ENCODE results near the gene BCL6B. TPM values are rescaled to one million over a fixed set of nuclear protein-coding genes. Genes with fewer than 3 reads are reported as not detected.

Gene BCL6B
- total RNA-seq, 1 donor from 2014 or later: 271 TPM

DNA sequence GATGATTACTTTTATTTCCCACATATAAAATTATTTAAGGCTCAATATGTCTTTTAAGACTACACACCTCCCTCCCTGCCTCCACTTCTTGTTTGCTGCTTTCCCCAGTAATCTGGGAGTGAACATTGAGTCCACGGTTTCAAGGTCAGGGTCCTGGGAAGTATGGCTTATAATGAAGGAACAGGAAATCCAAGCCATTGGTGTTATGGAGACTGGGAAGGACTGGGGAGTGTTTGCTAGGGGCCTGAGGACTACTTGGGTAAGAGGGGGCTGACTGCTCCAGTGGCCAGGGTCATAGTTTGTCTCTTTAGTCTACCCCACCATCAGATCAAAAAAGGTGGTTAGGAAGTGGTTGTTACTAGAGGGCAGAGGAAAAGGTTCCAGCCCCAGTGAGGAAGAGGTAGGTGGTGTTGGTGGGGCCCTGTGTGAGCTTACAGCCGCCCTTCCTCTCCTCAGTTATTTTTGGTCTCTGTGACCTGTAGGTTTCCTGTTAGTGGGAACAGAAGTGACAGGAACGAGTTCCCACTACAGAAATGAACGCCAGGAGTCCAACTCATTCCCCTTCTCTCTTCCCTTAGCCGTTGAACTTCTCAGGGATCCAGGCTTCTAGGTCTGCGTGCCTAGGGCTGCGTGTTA, 12.2 kb downstream of the BCL6B start:
- Mint-ChIP-seq H3K9me3 (ENCODE audit: unreplicated experiment) (no peaks in the 10 kb centered on the region), H3K4me3 (ENCODE audit: unreplicated experiment) (peak overlapping the region; percentile 97), H3K27ac (ENCODE audit: unreplicated experiment) (peak overlapping the region; percentile 98), H3K27me3 (ENCODE audit: unreplicated experiment) (peaks cover 22% of the 10 kb centered on the region), H3K36me3 (ENCODE audit: low read depth, unreplicated experiment) (peaks cover 23% of the 10 kb centered on the region), H3K4me1 (ENCODE audit: unreplicated experiment) (peaks cover 38% of the 10 kb centered on the region)
- TF ChIP-seq, protein P1, sequence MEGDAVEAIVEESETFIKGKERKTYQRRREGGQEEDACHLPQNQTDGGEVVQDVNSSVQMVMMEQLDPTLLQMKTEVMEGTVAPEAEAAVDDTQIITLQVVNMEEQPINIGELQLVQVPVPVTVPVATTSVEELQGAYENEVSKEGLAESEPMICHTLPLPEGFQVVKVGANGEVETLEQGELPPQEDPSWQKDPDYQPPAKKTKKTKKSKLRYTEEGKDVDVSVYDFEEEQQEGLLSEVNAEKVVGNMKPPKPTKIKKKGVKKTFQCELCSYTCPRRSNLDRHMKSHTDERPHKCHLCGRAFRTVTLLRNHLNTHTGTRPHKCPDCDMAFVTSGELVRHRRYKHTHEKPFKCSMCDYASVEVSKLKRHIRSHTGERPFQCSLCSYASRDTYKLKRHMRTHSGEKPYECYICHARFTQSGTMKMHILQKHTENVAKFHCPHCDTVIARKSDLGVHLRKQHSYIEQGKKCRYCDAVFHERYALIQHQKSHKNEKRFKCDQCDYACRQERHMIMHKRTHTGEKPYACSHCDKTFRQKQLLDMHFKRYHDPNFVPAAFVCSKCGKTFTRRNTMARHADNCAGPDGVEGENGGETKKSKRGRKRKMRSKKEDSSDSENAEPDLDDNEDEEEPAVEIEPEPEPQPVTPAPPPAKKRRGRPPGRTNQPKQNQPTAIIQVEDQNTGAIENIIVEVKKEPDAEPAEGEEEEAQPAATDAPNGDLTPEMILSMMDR (IDR thresholded peaks at IDR 0.05; ENCODE audit: unreplicated experiment): no peak
- DNase-seq (ENCODE audit: low spot score): no peak

DNA sequence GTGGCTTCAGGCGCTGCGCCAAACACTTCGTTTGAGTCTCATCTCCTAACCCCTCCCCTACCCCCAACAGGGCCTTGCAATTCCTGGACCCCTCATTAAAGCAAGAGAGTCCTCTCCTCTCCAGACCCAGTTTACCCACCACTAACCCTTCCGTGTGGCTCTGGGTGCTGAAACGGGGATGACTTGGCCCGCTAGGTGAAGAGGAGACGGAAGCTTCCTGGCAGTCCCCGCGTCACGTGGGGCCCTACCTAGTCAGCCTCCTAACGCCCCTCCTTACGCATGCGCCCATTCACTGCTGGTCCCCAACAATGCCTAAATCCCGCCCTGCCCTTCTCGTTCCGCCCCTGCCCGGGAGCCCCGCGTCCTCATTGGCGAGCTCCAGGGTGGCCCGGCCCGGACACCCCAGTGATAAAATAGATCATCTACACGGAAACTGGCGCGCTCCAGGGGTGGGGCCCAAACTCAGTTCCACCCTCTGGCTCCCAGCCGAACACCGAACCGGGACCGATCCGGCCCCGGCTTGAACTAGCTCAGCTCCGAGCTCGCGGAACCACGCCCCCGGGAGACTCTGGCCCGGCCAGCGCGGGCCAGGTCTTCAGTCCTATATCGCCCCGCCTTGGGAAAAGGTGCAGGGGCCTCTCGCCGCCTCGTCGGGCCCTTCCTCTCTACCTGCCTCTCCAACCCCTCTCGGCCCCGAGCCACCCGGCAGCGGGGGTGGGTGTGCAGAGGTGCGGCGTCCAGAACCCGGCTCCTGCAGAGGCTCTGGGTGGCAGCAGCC, 12.9 kb downstream of the BCL6B start, which contains the start of gene SLC16A13:
TSS of gene SLC16A13 (plus strand) at position 425 of the 778 bp plus-strand sequence. CDS start 368 bp downstream, outside the sequence.
- Mint-ChIP-seq H3K4me1 (ENCODE audit: unreplicated experiment) (peaks cover 31% of the 10 kb centered on the region), H3K27me3 (ENCODE audit: unreplicated experiment) (peaks cover 22% of the 10 kb centered on the region), H3K9me3 (ENCODE audit: unreplicated experiment) (no peaks in the 10 kb centered on the region), H3K4me3 (ENCODE audit: unreplicated experiment) (peak within 1 kb of the TSS; percentile 97), H3K27ac (ENCODE audit: unreplicated experiment) (peak within 1 kb of the TSS; percentile 98), H3K36me3 (ENCODE audit: low read depth, unreplicated experiment) (peaks cover 16% of the 10 kb centered on the region)
- TF ChIP-seq, protein P1 (IDR thresholded peaks at IDR 0.05; ENCODE audit: unreplicated experiment): no peak
- DNase-seq (ENCODE audit: low spot score): peak; percentile 86

DNA sequence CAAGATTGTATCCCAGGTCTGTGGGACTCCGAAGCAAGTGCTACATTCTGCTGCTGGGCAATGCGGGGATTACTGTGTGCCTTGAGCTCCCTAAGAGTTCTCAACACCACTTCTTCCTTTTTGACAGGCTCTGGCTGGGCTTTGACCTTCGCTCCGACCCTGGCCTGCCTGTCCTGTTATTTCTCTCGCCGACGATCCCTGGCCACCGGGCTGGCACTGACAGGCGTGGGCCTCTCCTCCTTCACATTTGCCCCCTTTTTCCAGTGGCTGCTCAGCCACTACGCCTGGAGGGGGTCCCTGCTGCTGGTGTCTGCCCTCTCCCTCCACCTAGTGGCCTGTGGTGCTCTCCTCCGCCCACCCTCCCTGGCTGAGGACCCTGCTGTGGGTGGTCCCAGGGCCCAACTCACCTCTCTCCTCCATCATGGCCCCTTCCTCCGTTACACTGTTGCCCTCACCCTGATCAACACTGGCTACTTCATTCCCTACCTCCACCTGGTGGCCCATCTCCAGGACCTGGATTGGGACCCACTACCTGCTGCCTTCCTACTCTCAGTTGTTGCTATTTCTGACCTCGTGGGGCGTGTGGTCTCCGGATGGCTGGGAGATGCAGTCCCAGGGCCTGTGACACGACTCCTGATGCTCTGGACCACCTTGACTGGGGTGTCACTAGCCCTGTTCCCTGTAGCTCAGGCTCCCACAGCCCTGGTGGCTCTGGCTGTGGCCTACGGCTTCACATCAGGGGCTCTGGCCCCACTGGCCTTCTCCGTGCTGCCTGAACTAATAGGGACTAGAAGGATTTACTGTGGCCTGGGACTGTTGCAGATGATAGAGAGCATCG, 15.4 kb downstream of the BCL6B start:
- Mint-ChIP-seq H3K27me3 (ENCODE audit: unreplicated experiment) (peaks cover 16% of the 10 kb centered on the region), H3K27ac (ENCODE audit: unreplicated experiment) (no peak overlapping the region), H3K4me1 (ENCODE audit: unreplicated experiment) (peaks cover 22% of the 10 kb centered on the region), H3K4me3 (ENCODE audit: unreplicated experiment) (no peak overlapping the region), H3K36me3 (ENCODE audit: low read depth, unreplicated experiment) (no peaks in the 10 kb centered on the region), H3K9me3 (ENCODE audit: unreplicated experiment) (no peaks in the 10 kb centered on the region)
- no peak for DNase-seq (ENCODE audit: low spot score)
- TF ChIP-seq, protein P1 (IDR thresholded peaks at IDR 0.05; ENCODE audit: unreplicated experiment): no peak

DNA sequence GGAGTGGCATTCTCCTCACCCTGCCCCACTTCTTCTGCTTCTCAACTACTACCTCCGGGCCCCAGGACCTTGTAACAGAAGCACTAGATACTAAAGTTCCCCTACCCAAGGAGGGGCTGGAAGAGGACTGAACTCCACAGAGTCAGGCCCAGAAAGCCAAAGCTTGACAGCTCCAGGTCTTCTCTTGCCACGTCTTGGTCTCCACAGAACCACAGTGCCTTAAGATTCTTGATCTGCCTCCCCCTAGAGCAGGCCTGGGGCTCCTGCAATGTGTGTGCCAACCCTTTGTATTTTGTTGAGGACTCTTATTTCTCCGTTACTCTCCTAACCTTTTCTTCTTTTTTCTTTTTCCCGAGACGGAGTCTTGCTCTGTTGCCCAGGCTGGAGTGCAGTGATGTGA, 17.0 kb downstream of the BCL6B start:
- peaks cover 17% of the 10 kb centered on the region for H3K27me3 Mint-ChIP-seq (ENCODE audit: unreplicated experiment)
- H3K9me3 Mint-ChIP-seq (ENCODE audit: unreplicated experiment): no peaks in the 10 kb centered on the region
- no peaks in the 10 kb centered on the region for H3K36me3 Mint-ChIP-seq (ENCODE audit: low read depth, unreplicated experiment)
- peaks cover 13% of the 10 kb centered on the region for H3K4me1 Mint-ChIP-seq (ENCODE audit: unreplicated experiment)
- no peak for DNase-seq (ENCODE audit: low spot score)
- no peak overlapping the region for H3K27ac Mint-ChIP-seq (ENCODE audit: unreplicated experiment)
- TF ChIP-seq, protein P1 (IDR thresholded peaks at IDR 0.05; ENCODE audit: unreplicated experiment): no peak
- H3K4me3 Mint-ChIP-seq (ENCODE audit: unreplicated experiment): no peak overlapping the region
